Endothelial cell of umbilical vein (primary cell): Measurements from ENCODE around the gene ADAM8. TPM values are rescaled to one million over a fixed set of nuclear protein-coding genes. Genes with fewer than 3 reads are reported as not detected.

Experiments used
- BruUV-seq: library from RNA; stranded (reverse); fragments of 400-500 nt; replicated peaks from 2 replicates; lab custom pipeline; 2021; lab: Mats Ljungman, UMichigan
- CTCF ChIA-PET: fragments of 300-600, 350-600 bp; sonication (Branson Sonifier 250); formaldehyde crosslinking; loops from one replicate; lab custom pipeline; 2021; ENCODE audit warnings: antibody characterized with exemption, inconsistent platforms; lab: Charles Lee
- POLR2A ChIA-PET: fragments of 300-600, 350-600 bp; sonication (Branson Sonifier 250); formaldehyde crosslinking; loops from one replicate; lab custom pipeline; 2021; ENCODE audit warnings: antibody characterized with exemption, inconsistent platforms; lab: Charles Lee
- DNase-seq: peaks from one replicate; pipeline ENCODE4 v3.0.0-alpha.2; 2011; ENCODE audit warnings: low read depth, low spot score
- FAIRE-seq: peaks from 2 replicates; lab custom pipeline; 2011; peaks lifted over from hg19 to GRCh38; lab: Jason Lieb, UNC
- H2AFZ ChIP-seq: 2 replicates; pipeline ENCODE4 v1.6.0; 2012; ENCODE audit warnings: low read depth, low read length, control low read depth, inconsistent platforms
- H3K27ac ChIP-seq: 2 replicates; pipeline ENCODE4 v1.5.1; 2011; ENCODE audit warnings: low read depth, mild to moderate bottlenecking, control low read depth, low read length, moderate library complexity; ENCODE audit not compliant: insufficient read depth
- H3K27me3 ChIP-seq, 2 experiments: 2 replicates each; pipeline versions ENCODE4 v1.6.0 to v1.6.1; 2011; ENCODE audit warnings: low read length in 2 of 2, mixed read lengths in 1 of 2; ENCODE audit not compliant: control insufficient read depth in 2 of 2, insufficient read depth in 2 of 2
- H3K36me3 ChIP-seq, 2 experiments: 2 replicates in 1 of 2; 3 replicates in 1 of 2; pipeline ENCODE4 v1.5.1; 2011; ENCODE audit warnings: low read length in 2 of 2, mild to moderate bottlenecking in 1 of 2, moderate library complexity in 1 of 2; ENCODE audit not compliant: control insufficient read depth in 2 of 2, insufficient read depth in 2 of 2; ENCODE audit errors: extremely low read depth in 1 of 2
- H3K4me1 ChIP-seq: 3 replicates; pipeline ENCODE4 v1.5.1; 2011; ENCODE audit warnings: mild to moderate bottlenecking, low read length; ENCODE audit not compliant: control insufficient read depth, insufficient read depth; ENCODE audit errors: extremely low read depth
- H3K4me2 ChIP-seq: 2 replicates; pipeline ENCODE4 v1.6.1; 2011; ENCODE audit warnings: low read length, control low read depth, mixed read lengths; ENCODE audit not compliant: insufficient read depth
- H3K4me3 ChIP-seq, 3 experiments: fragments of 200-600 bp in 1 of 3; sonication (generic), shearing (Covaris generic) in 1 of 3; replicated peaks in 1 of 3; 2 replicates each; pipeline ENCODE4 v1.5.1; 2011 to 2016; ENCODE audit warnings: control low read depth in 3 of 3, low read length in 3 of 3, mild to moderate bottlenecking in 2 of 3, inconsistent platforms in 1 of 3, low read depth in 1 of 3, moderate library complexity in 1 of 3; ENCODE audit not compliant: insufficient read depth in 1 of 3
- H3K79me2 ChIP-seq: 2 replicates; pipeline ENCODE4 v1.6.0; 2012; ENCODE audit warnings: low read length, inconsistent platforms; ENCODE audit not compliant: control insufficient read depth, insufficient read depth
- H3K9ac ChIP-seq: replicated peaks from 2 replicates; pipeline ENCODE3; 2011; ENCODE audit warnings: low read length, control low read depth; ENCODE audit not compliant: insufficient read depth; ENCODE audit errors: extremely low read depth
- H3K9me1 ChIP-seq: replicated peaks from 3 replicates; pipeline ENCODE4 v1.6.0; 2011; ENCODE audit warnings: mild to moderate bottlenecking, low read length; ENCODE audit not compliant: control insufficient read depth, insufficient read depth; ENCODE audit errors: extremely low read depth
- H3K9me3 ChIP-seq: replicated peaks from 2 replicates; pipeline ENCODE4 v1.5.1; 2012; ENCODE audit warnings: low read length, inconsistent platforms; ENCODE audit not compliant: control insufficient read depth, insufficient read depth
- H4K20me1 ChIP-seq: replicated peaks from 2 replicates; pipeline ENCODE3; 2011; ENCODE audit warnings: mild to moderate bottlenecking, low read length; ENCODE audit not compliant: control insufficient read depth, insufficient read depth; ENCODE audit errors: extremely low read depth
- EZH2 ChIP-seq: IDR thresholded peaks from 2 replicates; pipeline ENCODE4 v1.6.1; 2012; ENCODE audit warnings: borderline replicate concordance, low read depth, mild to moderate bottlenecking, moderate library complexity, low read length, inconsistent platforms; ENCODE audit not compliant: severe bottlenecking
- FOS ChIP-seq: IDR thresholded peaks from 2 replicates; pipeline ENCODE4 v1.6.1; 2011; ENCODE audit warnings: mild to moderate bottlenecking, low read length, moderate library complexity, borderline replicate concordance; ENCODE audit not compliant: insufficient read depth
- GATA2 ChIP-seq: IDR thresholded peaks from 2 replicates; pipeline ENCODE4 v1.7.0; 2011; ENCODE audit warnings: low read depth, mild to moderate bottlenecking, moderate library complexity, mixed read lengths, low read length; ENCODE audit not compliant: insufficient read length, insufficient read depth
- JUN ChIP-seq: IDR thresholded peaks from 2 replicates; pipeline ENCODE4 v1.6.1; 2011; ENCODE audit warnings: borderline replicate concordance, low read depth; ENCODE audit not compliant: insufficient read length, insufficient read depth
- MYC ChIP-seq: IDR thresholded peaks from one replicate; pipeline ENCODE4 v1.6.1; 2011; ENCODE audit warnings: mild to moderate bottlenecking, low read depth, low read length
- POLR2A ChIP-seq: IDR thresholded peaks from 2 replicates; pipeline ENCODE4 v1.6.1; 2012; ENCODE audit warnings: low read depth, mild to moderate bottlenecking, control low read depth, low read length
- POLR2AphosphoS5 ChIP-seq: IDR thresholded peaks from 2 replicates; pipeline ENCODE4 v1.6.1; 2012; ENCODE audit warnings: low read depth, mild to moderate bottlenecking, control low read depth, low read length, moderate library complexity; ENCODE audit not compliant: insufficient read depth
- dilution Hi-C: fragments of 300-500 bp; cut with MboI; formaldehyde crosslinking; loops from one replicate; pipeline ENCODE4 v1.15.0; 2019; ENCODE audit warnings: low sequenced_read_pairs; ENCODE audit not compliant: extremely low pct_ligation_motif_present
- intact Hi-C: fragments of 100-400 bp; cut with micrococcal nuclease; formaldehyde crosslinking; loops from one replicate; pipeline ENCODE4 v1.10.0; 2022
- polyA plus RNA-seq, 4 experiments: library from polyadenylated mRNA; depleted of rRNA in 3 of 4; stranded (reverse) in 3 of 4; unstranded in 1 of 4; fragments of >200 nt; gene quantifications; 2 replicates each; pipeline versions ENCODE4 v1.2.1 to v1.2.3, GENCODE V29; 2011 to 2012; ENCODE audit warnings: missing spikeins in 1 of 4
- total RNA-seq: library from RNA; stranded (reverse); gene quantifications from 2 replicates; pipeline ENCODE4 v1.2.3, GENCODE V29; 2021
- TF ChIP-seq, protein P1 (sequence below), 2 donors: IDR thresholded peaks; 1 replicate in 1 of 2; 2 replicates in 1 of 2; pipeline ENCODE4 v1.5.1; 2011; ENCODE audit warnings: low read length in 2 of 2, mild to moderate bottlenecking in 2 of 2, moderate library complexity in 2 of 2, control low read depth in 1 of 2, inconsistent platforms in 1 of 2, low read depth in 1 of 2; ENCODE audit not compliant: insufficient read depth in 1 of 2; ENCODE audit errors: extremely low read depth in 1 of 2
- TF ChIP-seq, protein P2 (sequence below): IDR thresholded peaks from 2 replicates; pipeline ENCODE4 v1.6.1; 2011; ENCODE audit not compliant: insufficient read depth, insufficient read length

ADAM8 gene
- total and polyA plus RNA-seq, 2 donors (not counting 3 experiments of a cell fraction or from before 2014, with no cell fraction given): 0.51 to 0.55 TPM

DNA sequence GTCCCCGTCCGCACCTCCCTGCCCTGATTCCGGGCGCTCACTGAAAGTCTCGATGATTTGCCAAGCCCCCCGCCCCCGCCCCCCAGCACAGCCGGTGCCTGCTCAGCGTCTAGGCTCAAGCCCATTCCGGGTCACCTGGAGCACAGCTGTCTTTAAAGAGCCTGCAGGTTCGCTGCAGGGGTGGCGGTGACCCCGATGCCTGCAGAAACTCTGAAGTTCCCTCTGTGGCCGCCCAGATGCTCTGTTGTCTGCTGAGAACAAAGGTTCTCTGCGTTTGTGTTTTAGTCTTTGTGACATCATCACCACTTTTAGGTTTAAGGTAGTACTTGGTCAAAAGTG, 38.2 kb downstream of the ADAM8 start:
- Histone ChIP-seq H3K9me3 (no peaks in the 10 kb centered on the region), H3K79me2 (no peaks in the 10 kb centered on the region), H3K4me2 (no peak overlapping the region), H4K20me1 (no peaks in the 10 kb centered on the region), H3K9ac (no peak overlapping the region), H3K27me3 (peaks cover 26 to 43% of the 10 kb centered on the region in 2 experiments), H3K4me1 (no peaks in the 10 kb centered on the region), H3K4me3 (no peak overlapping the region), H3K27ac (no peak overlapping the region), H3K36me3 (no peaks in the 10 kb centered on the region), H2AFZ (no peak overlapping the region), H3K9me1 (no peaks in the 10 kb centered on the region)
- dilution Hi-C loops (no loop called here), intact Hi-C loops (no loop called here)
- TF ChIP-seq FOS (no peak), EZH2 (no peak), MYC (no peak), JUN (no peak), POLR2AphosphoS5 (no peak), GATA2 (no peak), POLR2A (no peak)
- TF ChIP-seq, protein P1, sequence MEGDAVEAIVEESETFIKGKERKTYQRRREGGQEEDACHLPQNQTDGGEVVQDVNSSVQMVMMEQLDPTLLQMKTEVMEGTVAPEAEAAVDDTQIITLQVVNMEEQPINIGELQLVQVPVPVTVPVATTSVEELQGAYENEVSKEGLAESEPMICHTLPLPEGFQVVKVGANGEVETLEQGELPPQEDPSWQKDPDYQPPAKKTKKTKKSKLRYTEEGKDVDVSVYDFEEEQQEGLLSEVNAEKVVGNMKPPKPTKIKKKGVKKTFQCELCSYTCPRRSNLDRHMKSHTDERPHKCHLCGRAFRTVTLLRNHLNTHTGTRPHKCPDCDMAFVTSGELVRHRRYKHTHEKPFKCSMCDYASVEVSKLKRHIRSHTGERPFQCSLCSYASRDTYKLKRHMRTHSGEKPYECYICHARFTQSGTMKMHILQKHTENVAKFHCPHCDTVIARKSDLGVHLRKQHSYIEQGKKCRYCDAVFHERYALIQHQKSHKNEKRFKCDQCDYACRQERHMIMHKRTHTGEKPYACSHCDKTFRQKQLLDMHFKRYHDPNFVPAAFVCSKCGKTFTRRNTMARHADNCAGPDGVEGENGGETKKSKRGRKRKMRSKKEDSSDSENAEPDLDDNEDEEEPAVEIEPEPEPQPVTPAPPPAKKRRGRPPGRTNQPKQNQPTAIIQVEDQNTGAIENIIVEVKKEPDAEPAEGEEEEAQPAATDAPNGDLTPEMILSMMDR (IDR thresholded peaks at IDR 0.05; ENCODE audit: extremely low read depth in 1 of 2, insufficient read depth in 1 of 2, low read depth in 1 of 2, low read length in 2 of 2): no peak
- TF ChIP-seq, protein P2, sequence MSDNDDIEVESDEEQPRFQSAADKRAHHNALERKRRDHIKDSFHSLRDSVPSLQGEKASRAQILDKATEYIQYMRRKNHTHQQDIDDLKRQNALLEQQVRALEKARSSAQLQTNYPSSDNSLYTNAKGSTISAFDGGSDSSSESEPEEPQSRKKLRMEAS: no peak
- POLR2A ChIA-PET: no interaction called here
- BruUV-seq: no TSS peak
- no peak for DNase-seq
- CTCF ChIA-PET: no interaction called here
- no peak for FAIRE-seq
